Measurements from ENCODE around the gene PIERCE2. TPM values are rescaled to one million over a fixed set of nuclear protein-coding genes. Genes with fewer than 3 reads are reported as not detected.
A peak's percentile ranks its signal among the peaks of the same experiment; 100 is the strongest.
"Not testable (repeated sequence)": the region's sequence is repeated elsewhere in the genome, so short reads cannot be mapped to it uniquely, and the experiment has no call there.

Gene PIERCE2
- total and polyA plus RNA-seq, 2 experiments from 2014 or later = 0.23 to 1.5 TPM

GRCh38 chr15:55417678-55418077, 9.4 kb downstream of the PIERCE2 start:
- not testable (repeated sequence) for H3K4me3 ChIP-seq; H3K4me1 ChIP-seq (ENCODE audit: insufficient read depth); H3K9me2 ChIP-seq (replicated peaks; ENCODE audit: insufficient read depth); H3K79me2 ChIP-seq; H3K36me3 ChIP-seq (replicated peaks; ENCODE audit: insufficient read depth, low read depth); H3K27me3 ChIP-seq; H3K27ac ChIP-seq; H4K20me1 ChIP-seq (ENCODE audit: insufficient read depth, poor library complexity, severe bottlenecking); H3K4me2 ChIP-seq; H2AFZ ChIP-seq; DNase-seq (ENCODE audit: low spot score); H3K9me3 ChIP-seq (ENCODE audit: low read depth)
- WGBS (ENCODE audit: low lambda C conversion rate, missing lambda C conversion rate) = 63% methylated on average over 8 of the region's 8 CpGs

- Histone ChIP-seq H3K27ac (no peak overlapping the region), H3K79me2 (no peaks in the 10 kb centered on the region), H3K36me3 (replicated peaks; ENCODE audit: insufficient read depth, low read depth) (no peaks in the 10 kb centered on the region), H4K20me1 (ENCODE audit: insufficient read depth, poor library complexity, severe bottlenecking) (no peaks in the 10 kb centered on the region), H3K9me2 (replicated peaks; ENCODE audit: insufficient read depth) (no peaks in the 10 kb centered on the region), H3K27me3 (no peaks in the 10 kb centered on the region), H3K4me2 (no peak overlapping the region), H3K9me3 (ENCODE audit: low read depth) (no peaks in the 10 kb centered on the region), H2AFZ (no peak overlapping the region), H3K4me1 (ENCODE audit: insufficient read depth) (no peaks in the 10 kb centered on the region), H3K4me3 (no peak overlapping the region)
- TF ChIP-seq CTCF (IDR thresholded peaks at IDR 0.05; ENCODE audit: poor library complexity) = no peak
- TF ChIP-seq EZH2 (IDR thresholded peaks at IDR 0.05; ENCODE audit: borderline replicate concordance) = no peak
- TF ChIP-seq EZH2phosphoT487 (IDR thresholded peaks at IDR 0.05; ENCODE audit: low read depth, severe bottlenecking, unreplicated experiment) = no peak
- DNase-seq (ENCODE audit: low spot score) = no peak
Observed at GRCh38 chr15:55420171-55420866, 12.0 kb downstream of the PIERCE2 start.

GRCh38 chr15:55422089-55422488, 13.8 kb downstream of the PIERCE2 start:
- no peaks in the 10 kb centered on the region for H3K79me2 ChIP-seq
- H3K4me3 ChIP-seq = no peak overlapping the region
- 0% methylated on average over 1 of the region's 1 CpG for WGBS (ENCODE audit: low lambda C conversion rate, missing lambda C conversion rate)
- no peaks in the 10 kb centered on the region for H3K27me3 ChIP-seq
- no peaks in the 10 kb centered on the region for H4K20me1 ChIP-seq (ENCODE audit: insufficient read depth, poor library complexity, severe bottlenecking)
- H3K9me3 ChIP-seq (ENCODE audit: low read depth) = no peaks in the 10 kb centered on the region
- H2AFZ ChIP-seq = no peak overlapping the region
- DNase-seq (ENCODE audit: low spot score) = no peak
- H3K27ac ChIP-seq = no peak overlapping the region
- H3K4me2 ChIP-seq = no peak overlapping the region
- H3K36me3 ChIP-seq (replicated peaks; ENCODE audit: insufficient read depth, low read depth) = no peaks in the 10 kb centered on the region
- no peaks in the 10 kb centered on the region for H3K9me2 ChIP-seq (replicated peaks; ENCODE audit: insufficient read depth)
- TF ChIP-seq EZH2phosphoT487 (IDR thresholded peaks at IDR 0.05; ENCODE audit: low read depth, severe bottlenecking, unreplicated experiment) = no peak
- no peak for TF ChIP-seq CTCF (IDR thresholded peaks at IDR 0.05; ENCODE audit: poor library complexity)
- no peak for TF ChIP-seq EZH2 (IDR thresholded peaks at IDR 0.05; ENCODE audit: borderline replicate concordance)
- H3K4me1 ChIP-seq (ENCODE audit: insufficient read depth) = no peaks in the 10 kb centered on the region

- Histone ChIP-seq H3K4me1 (ENCODE audit: insufficient read depth) (no peaks in the 10 kb centered on the region), H2AFZ (no peak overlapping the region), H3K36me3 (replicated peaks; ENCODE audit: insufficient read depth, low read depth) (no peaks in the 10 kb centered on the region), H3K4me2 (no peak overlapping the region), H3K79me2 (no peaks in the 10 kb centered on the region), H4K20me1 (ENCODE audit: insufficient read depth, poor library complexity, severe bottlenecking) (no peaks in the 10 kb centered on the region), H3K27me3 (no peaks in the 10 kb centered on the region), H3K27ac (no peak overlapping the region), H3K9me3 (ENCODE audit: low read depth) (no peaks in the 10 kb centered on the region), H3K4me3 (no peak overlapping the region), H3K9me2 (replicated peaks; ENCODE audit: insufficient read depth) (no peaks in the 10 kb centered on the region)
- 37% methylated on average over 6 of the region's 6 CpGs for WGBS (ENCODE audit: low lambda C conversion rate, missing lambda C conversion rate)
- peak; percentile 64 for TF ChIP-seq CTCF (IDR thresholded peaks at IDR 0.05; ENCODE audit: poor library complexity)
- TF ChIP-seq EZH2 (IDR thresholded peaks at IDR 0.05; ENCODE audit: borderline replicate concordance) = no peak
- peak; percentile 70 for DNase-seq (ENCODE audit: low spot score)
Observed at GRCh38 chr15:55434989-55435825, 26.9 kb downstream of the PIERCE2 start.

- H3K9me3 ChIP-seq (ENCODE audit: low read depth); H3K36me3 ChIP-seq (replicated peaks; ENCODE audit: insufficient read depth, low read depth); H3K4me2 ChIP-seq; H3K4me3 ChIP-seq; H4K20me1 ChIP-seq (ENCODE audit: insufficient read depth, poor library complexity, severe bottlenecking); H3K4me1 ChIP-seq (ENCODE audit: insufficient read depth); H3K27me3 ChIP-seq; H3K9me2 ChIP-seq (replicated peaks; ENCODE audit: insufficient read depth); H3K79me2 ChIP-seq; H3K27ac ChIP-seq; DNase-seq (ENCODE audit: low spot score); H2AFZ ChIP-seq: not testable (repeated sequence)
- WGBS (ENCODE audit: low lambda C conversion rate, missing lambda C conversion rate) = 97% methylated on average over 15 of the region's 15 CpGs
Observed at GRCh38 chr15:55443141-55443540, 34.8 kb downstream of the PIERCE2 start.

- H3K9me2 ChIP-seq (replicated peaks; ENCODE audit: insufficient read depth); H3K4me3 ChIP-seq; H3K27ac ChIP-seq; H2AFZ ChIP-seq; H3K9me3 ChIP-seq (ENCODE audit: low read depth); H3K4me2 ChIP-seq; H3K4me1 ChIP-seq (ENCODE audit: insufficient read depth); H3K79me2 ChIP-seq; DNase-seq (ENCODE audit: low spot score); H4K20me1 ChIP-seq (ENCODE audit: insufficient read depth, poor library complexity, severe bottlenecking); H3K27me3 ChIP-seq; H3K36me3 ChIP-seq (replicated peaks; ENCODE audit: insufficient read depth, low read depth): not testable (repeated sequence)
- WGBS (ENCODE audit: low lambda C conversion rate, missing lambda C conversion rate) = 94% methylated on average over 6 of the region's 27 CpGs
Observed at GRCh38 chr15:55445936-55446335, 37.6 kb downstream of the PIERCE2 start.
